ENCODE results near the gene LBHD2.

Gene LBHD2

GRCh38 chr14:103122585-103122946 lies 38.6 kb downstream of the LBHD2 start:
- WGBS (ENCODE audit: extremely low coverage, insufficient coverage, insufficient read length): no CpG with 5 or more reads among the region's 15 CpGs
- H3K4ac ChIP-seq (ENCODE audit: low read depth, low read length): no peak overlapping the region

GRCh38 chr14:103122947-103123633 lies 39.1 kb downstream of the LBHD2 start, which contains the start of gene TNFAIP2:
TSS of gene TNFAIP2 (plus strand) at chr14:103123461. CDS start at chr14:103126458, 2,997 bp downstream.
- no CpG with 5 or more reads among the region's 74 CpGs for WGBS (ENCODE audit: extremely low coverage, insufficient coverage, insufficient read length)
- Histone ChIP-seq H3K14ac (ENCODE audit: low read length) (no peak within 1 kb of the TSS), H3K9me3 (ENCODE audit: insufficient read depth, low read depth, low read length) (no peaks in the 10 kb centered on the region)

More at GRCh38 chr14:103122585-103122946, 38.6 kb downstream of the LBHD2 start:
- Histone ChIP-seq H3K4me3 (ENCODE audit: low read depth, low read length) (no peak overlapping the region), H3K9me3 (ENCODE audit: insufficient read depth, low read depth, low read length) (no peaks in the 10 kb centered on the region), H4K12ac (ENCODE audit: low read depth, low read length) (no peak overlapping the region), H2BK12ac (ENCODE audit: low read length) (no peak overlapping the region), H3K36me3 (ENCODE audit: control insufficient read depth in 1 of 2, insufficient read depth in 2 of 2, low read length in 2 of 2) (no peaks in the 10 kb centered on the region), H2AFZ (ENCODE audit: insufficient read depth, low read length, poor library complexity) (no peak overlapping the region), H3K79me1 (ENCODE audit: low read length) (peaks cover 5% of the 10 kb centered on the region), H3K27me3 (ENCODE audit: insufficient read depth, low read length) (peaks cover 15% of the 10 kb centered on the region), H3K79me2 (ENCODE audit: control insufficient read depth, insufficient read depth, low read length, poor library complexity) (no peaks in the 10 kb centered on the region), H4K8ac (ENCODE audit: low read depth, low read length) (peak overlapping the region; percentile 10), H3K4me2 (ENCODE audit: low read length) (peak overlapping the region; percentile 49), H4K91ac (ENCODE audit: low read depth, low read length) (no peak overlapping the region), H3K4me1 (ENCODE audit: control insufficient read depth in 1 of 2, insufficient read depth in 2 of 2, low read length in 2 of 2) (peaks cover 15 to 27% of the 10 kb centered on the region in 2 experiments), H2AK5ac (ENCODE audit: low read length) (peak overlapping the region; percentile 36), H2BK120ac (ENCODE audit: insufficient read depth, low read length, poor library complexity) (no peak overlapping the region), H3K14ac (ENCODE audit: low read length) (no peak overlapping the region), H3K9ac (ENCODE audit: low read length) (no peak overlapping the region), H3K23ac (ENCODE audit: low read length) (no peak overlapping the region), H3K27ac (ENCODE audit: low read depth, low read length) (no peak overlapping the region), H2BK5ac (ENCODE audit: low read depth, low read length, poor library complexity) (no peak overlapping the region), H3K18ac (ENCODE audit: low read length) (no peak overlapping the region)
- DNase-seq: peak in 1 of 2 donors; percentile 27

GRCh38 chr14:103123634-103124500 lies 39.9 kb downstream of the LBHD2 start:
- Histone ChIP-seq H3K27me3 (ENCODE audit: insufficient read depth, low read length) (peaks cover 15% of the 10 kb centered on the region), H3K9ac (ENCODE audit: low read length) (no peak overlapping the region), H3K4me3 (ENCODE audit: low read depth, low read length) (no peak overlapping the region), H2BK120ac (ENCODE audit: insufficient read depth, low read length, poor library complexity) (no peak overlapping the region), H3K36me3 (ENCODE audit: control insufficient read depth in 1 of 2, insufficient read depth in 2 of 2, low read length in 2 of 2) (no peaks in the 10 kb centered on the region), H3K27ac (ENCODE audit: low read depth, low read length) (no peak overlapping the region), H3K79me1 (ENCODE audit: low read length) (peaks cover 5% of the 10 kb centered on the region), H2AK5ac (ENCODE audit: low read length) (no peak overlapping the region), H4K12ac (ENCODE audit: low read depth, low read length) (no peak overlapping the region), H3K4ac (ENCODE audit: low read depth, low read length) (no peak overlapping the region), H3K23ac (ENCODE audit: low read length) (no peak overlapping the region), H3K4me1 (ENCODE audit: control insufficient read depth in 1 of 2, insufficient read depth in 2 of 2, low read length in 2 of 2) (peaks cover 15 to 28% of the 10 kb centered on the region in 2 experiments), H3K79me2 (ENCODE audit: control insufficient read depth, insufficient read depth, low read length, poor library complexity) (no peaks in the 10 kb centered on the region), H2BK5ac (ENCODE audit: low read depth, low read length, poor library complexity) (no peak overlapping the region), H3K18ac (ENCODE audit: low read length) (no peak overlapping the region), H3K9me3 (ENCODE audit: insufficient read depth, low read depth, low read length) (no peaks in the 10 kb centered on the region), H4K8ac (ENCODE audit: low read depth, low read length) (peak overlapping the region; percentile 5), H2BK12ac (ENCODE audit: low read length) (no peak overlapping the region), H3K4me2 (ENCODE audit: low read length) (peak overlapping the region; percentile 45), H4K91ac (ENCODE audit: low read depth, low read length) (peak overlapping the region; percentile 27), H3K14ac (ENCODE audit: low read length) (no peak overlapping the region), H2AFZ (ENCODE audit: insufficient read depth, low read length, poor library complexity) (no peak overlapping the region)
- DNase-seq: peak; percentile 49 to 62
- no CpG with 5 or more reads among the region's 48 CpGs for WGBS (ENCODE audit: extremely low coverage, insufficient coverage, insufficient read length)

More at GRCh38 chr14:103122947-103123633, 39.1 kb downstream of the LBHD2 start, which contains the start of gene TNFAIP2:
- Histone ChIP-seq H3K27me3 (ENCODE audit: insufficient read depth, low read length) (peaks cover 15% of the 10 kb centered on the region), H2BK12ac (ENCODE audit: low read length) (no peak within 1 kb of the TSS), H2AFZ (ENCODE audit: insufficient read depth, low read length, poor library complexity) (no peak within 1 kb of the TSS), H3K27ac (ENCODE audit: low read depth, low read length) (no peak within 1 kb of the TSS), H2BK5ac (ENCODE audit: low read depth, low read length, poor library complexity) (no peak within 1 kb of the TSS), H3K4me3 (ENCODE audit: low read depth, low read length) (peak within 1 kb of the TSS; percentile 46), H2BK120ac (ENCODE audit: insufficient read depth, low read length, poor library complexity) (no peak within 1 kb of the TSS), H3K36me3 (ENCODE audit: control insufficient read depth in 1 of 2, insufficient read depth in 2 of 2, low read length in 2 of 2) (no peaks in the 10 kb centered on the region), H3K9ac (ENCODE audit: low read length) (no peak within 1 kb of the TSS), H2AK5ac (ENCODE audit: low read length) (peak within 1 kb of the TSS; percentile 36), H4K12ac (ENCODE audit: low read depth, low read length) (no peak within 1 kb of the TSS), H4K8ac (ENCODE audit: low read depth, low read length) (peak within 1 kb of the TSS; percentile 34), H3K79me1 (ENCODE audit: low read length) (peaks cover 5% of the 10 kb centered on the region), H3K79me2 (ENCODE audit: control insufficient read depth, insufficient read depth, low read length, poor library complexity) (no peaks in the 10 kb centered on the region), H4K91ac (ENCODE audit: low read depth, low read length) (peak within 1 kb of the TSS; percentile 27), H3K4me1 (ENCODE audit: control insufficient read depth in 1 of 2, insufficient read depth in 2 of 2, low read length in 2 of 2) (peaks cover 15 to 27% of the 10 kb centered on the region in 2 experiments), H3K23ac (ENCODE audit: low read length) (no peak within 1 kb of the TSS), H3K18ac (ENCODE audit: low read length) (peak within 1 kb of the TSS; percentile 48), H3K4me2 (ENCODE audit: low read length) (peak within 1 kb of the TSS; percentile 49), H3K4ac (ENCODE audit: low read depth, low read length) (no peak within 1 kb of the TSS)
- peak; percentile 61 to 84 for DNase-seq

DNA sequence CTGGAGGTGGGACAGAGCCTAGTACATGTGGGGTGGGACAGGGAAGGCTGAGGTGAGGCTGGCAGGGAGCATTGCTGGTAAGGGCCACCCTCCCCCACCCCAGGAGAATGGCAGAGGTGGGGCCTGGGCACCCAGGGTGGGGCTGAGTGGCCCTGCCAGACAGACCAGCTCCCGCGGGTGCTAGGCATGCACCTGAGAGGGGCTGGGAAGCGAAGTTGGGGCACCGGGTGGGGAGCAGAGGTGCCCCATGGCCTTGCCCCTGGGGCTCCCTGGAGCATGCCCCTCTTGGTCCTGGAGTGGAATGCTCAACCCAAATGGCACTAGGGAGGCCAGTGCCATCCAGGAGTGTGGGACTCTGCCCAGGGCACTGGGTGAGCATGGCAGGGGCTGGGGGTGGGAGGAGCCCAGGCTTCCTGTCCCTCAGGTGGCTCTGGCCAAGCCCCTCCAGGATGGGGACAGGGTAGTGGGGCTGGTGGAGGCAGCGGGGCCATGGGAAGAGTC lies 40.5 kb downstream of the LBHD2 start:
- Histone ChIP-seq H3K14ac (ENCODE audit: low read length) (no peak overlapping the region), H2BK5ac (ENCODE audit: low read depth, low read length, poor library complexity) (no peak overlapping the region), H4K8ac (ENCODE audit: low read depth, low read length) (no peak overlapping the region), H3K4ac (ENCODE audit: low read depth, low read length) (no peak overlapping the region), H2AFZ (ENCODE audit: insufficient read depth, low read length, poor library complexity) (no peak overlapping the region), H2BK120ac (ENCODE audit: insufficient read depth, low read length, poor library complexity) (no peak overlapping the region), H2AK5ac (ENCODE audit: low read length) (no peak overlapping the region), H4K12ac (ENCODE audit: low read depth, low read length) (no peak overlapping the region), H4K91ac (ENCODE audit: low read depth, low read length) (no peak overlapping the region), H3K36me3 (ENCODE audit: control insufficient read depth in 1 of 2, insufficient read depth in 2 of 2, low read length in 2 of 2) (no peaks in the 10 kb centered on the region), H3K4me1 (ENCODE audit: control insufficient read depth in 1 of 2, insufficient read depth in 2 of 2, low read length in 2 of 2) (peaks cover 21 to 34% of the 10 kb centered on the region in 2 experiments), H3K4me3 (ENCODE audit: low read depth, low read length) (no peak overlapping the region), H3K79me2 (ENCODE audit: control insufficient read depth, insufficient read depth, low read length, poor library complexity) (no peaks in the 10 kb centered on the region), H3K18ac (ENCODE audit: low read length) (no peak overlapping the region), H3K9ac (ENCODE audit: low read length) (no peak overlapping the region), H3K79me1 (ENCODE audit: low read length) (peaks cover 5% of the 10 kb centered on the region), H3K27ac (ENCODE audit: low read depth, low read length) (no peak overlapping the region), H3K4me2 (ENCODE audit: low read length) (no peak overlapping the region), H3K9me3 (ENCODE audit: insufficient read depth, low read depth, low read length) (no peaks in the 10 kb centered on the region), H2BK12ac (ENCODE audit: low read length) (no peak overlapping the region), H3K27me3 (ENCODE audit: insufficient read depth, low read length) (peaks cover 15% of the 10 kb centered on the region), H3K23ac (ENCODE audit: low read length) (no peak overlapping the region)
- WGBS (ENCODE audit: extremely low coverage, insufficient coverage, insufficient read length): no CpG with 5 or more reads among the region's 5 CpGs
- no peak for DNase-seq

Measured in trophoblast cell (in vitro differentiated cells and primary cell).